Activated T-helper 1 cell treated with Interleukin-2 at 50 U/mL for 16 hours (primary cell): Measurements from ENCODE around the gene JAKMIP1.

ENCODE experiments used
- DNase-seq: peaks from one replicate; pipeline ENCODE4 v3.0.0-alpha.2; 2020; ENCODE audit warnings: low read depth

The JAKMIP1 gene

DNA sequence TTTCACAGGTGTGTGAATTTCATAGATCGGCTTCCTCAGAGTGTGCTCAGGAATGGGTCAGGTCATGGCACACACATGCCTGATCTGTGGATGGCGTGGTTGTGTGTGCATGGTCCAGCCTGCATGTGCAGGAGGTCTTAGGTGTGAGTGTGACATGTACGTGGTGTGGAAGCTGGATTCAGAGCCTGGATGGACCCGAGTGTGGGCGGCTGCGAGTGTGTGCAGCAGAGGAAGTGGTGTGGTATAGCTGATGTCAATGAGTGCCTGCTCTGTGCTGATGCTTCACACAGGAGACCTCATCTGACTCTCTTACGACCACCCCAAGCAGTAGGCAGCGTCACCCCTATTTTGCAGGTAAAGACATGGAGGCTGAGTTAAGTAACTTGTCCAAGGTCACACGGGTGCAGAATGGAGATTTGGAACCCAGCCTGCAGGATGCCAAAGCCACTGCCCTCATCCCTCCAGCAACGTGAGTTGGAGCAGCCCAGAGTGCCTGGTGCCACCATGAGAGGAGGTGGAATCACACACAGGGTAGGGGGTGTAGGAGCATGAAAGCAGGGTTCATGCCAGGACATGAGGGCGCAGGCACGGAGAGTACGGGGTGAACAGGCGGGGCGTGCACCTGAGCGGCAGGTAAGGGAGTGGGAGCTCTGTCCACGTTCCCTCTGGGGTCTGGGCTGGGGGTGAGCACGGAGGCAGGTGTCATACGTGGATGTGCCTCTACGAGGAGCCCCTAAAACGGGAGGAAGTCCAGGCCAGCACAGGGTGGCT lies 157.9 kb downstream of the JAKMIP1 start:
- DNase-seq = no peak

DNA sequence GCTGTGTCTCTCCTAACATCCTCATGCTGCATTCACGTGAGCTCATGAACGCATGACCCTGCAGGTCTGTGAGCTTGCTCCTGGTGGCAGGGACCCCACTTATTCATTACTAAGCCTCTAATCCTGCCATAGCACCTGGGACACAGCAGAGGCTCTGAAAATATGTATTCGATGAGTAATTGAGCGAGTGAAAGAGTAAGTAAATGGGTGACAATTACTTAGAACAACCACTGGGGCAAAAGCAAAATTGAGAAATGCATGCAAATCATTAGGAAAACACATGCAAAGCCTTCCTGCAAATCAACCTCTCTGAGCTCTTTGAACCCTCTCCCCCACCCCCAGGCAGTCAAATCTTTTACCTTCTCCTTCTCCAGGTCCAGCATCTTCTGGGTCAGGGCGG lies 158.5 kb downstream of the JAKMIP1 start:
- no peak for DNase-seq

DNA sequence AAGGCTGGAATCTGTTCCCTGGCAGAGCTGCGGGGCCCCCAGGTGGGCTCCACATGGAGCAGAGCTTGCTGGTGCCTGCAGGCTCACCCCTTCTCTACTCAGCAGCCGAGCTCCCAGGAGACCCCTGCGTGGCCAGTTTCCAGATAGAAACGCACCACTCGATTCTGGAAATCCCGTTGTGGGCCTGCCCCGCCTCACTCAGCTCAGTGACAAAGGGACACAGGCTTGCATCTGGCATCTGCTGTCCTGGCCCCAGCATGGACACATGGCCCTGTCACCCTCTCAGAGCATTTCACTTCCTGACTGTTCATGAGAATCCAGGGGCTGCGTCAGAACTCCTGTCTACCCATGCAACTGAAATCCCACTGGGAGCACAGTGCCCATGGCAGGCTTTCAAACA lies 161.6 kb downstream of the JAKMIP1 start:
- no peak for DNase-seq

DNA sequence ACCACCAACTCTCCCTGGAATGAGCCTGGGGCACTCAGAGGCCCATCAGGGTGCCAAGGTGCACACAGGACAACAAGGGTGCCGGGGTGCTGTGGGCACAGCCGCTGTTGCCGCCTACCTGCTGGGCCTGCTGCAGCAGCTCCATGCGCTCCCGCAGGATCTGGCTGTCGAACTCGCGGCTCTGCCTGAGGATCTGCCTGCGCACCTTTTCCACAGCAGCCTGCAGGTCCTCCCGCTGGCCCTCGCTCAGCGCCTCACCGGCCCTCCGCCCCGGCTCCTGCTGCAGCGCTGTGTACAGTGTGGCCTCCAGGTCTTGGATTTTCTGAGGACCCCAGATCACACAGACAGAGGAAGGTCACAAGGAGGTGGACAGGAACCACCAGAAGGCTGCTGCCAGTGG lies 164.6 kb downstream of the JAKMIP1 start:
- no peak for DNase-seq

- DNase-seq = no peak
Observed at GRCh38 chr4:6033381-6033780, 167.0 kb downstream of the JAKMIP1 start.

DNA sequence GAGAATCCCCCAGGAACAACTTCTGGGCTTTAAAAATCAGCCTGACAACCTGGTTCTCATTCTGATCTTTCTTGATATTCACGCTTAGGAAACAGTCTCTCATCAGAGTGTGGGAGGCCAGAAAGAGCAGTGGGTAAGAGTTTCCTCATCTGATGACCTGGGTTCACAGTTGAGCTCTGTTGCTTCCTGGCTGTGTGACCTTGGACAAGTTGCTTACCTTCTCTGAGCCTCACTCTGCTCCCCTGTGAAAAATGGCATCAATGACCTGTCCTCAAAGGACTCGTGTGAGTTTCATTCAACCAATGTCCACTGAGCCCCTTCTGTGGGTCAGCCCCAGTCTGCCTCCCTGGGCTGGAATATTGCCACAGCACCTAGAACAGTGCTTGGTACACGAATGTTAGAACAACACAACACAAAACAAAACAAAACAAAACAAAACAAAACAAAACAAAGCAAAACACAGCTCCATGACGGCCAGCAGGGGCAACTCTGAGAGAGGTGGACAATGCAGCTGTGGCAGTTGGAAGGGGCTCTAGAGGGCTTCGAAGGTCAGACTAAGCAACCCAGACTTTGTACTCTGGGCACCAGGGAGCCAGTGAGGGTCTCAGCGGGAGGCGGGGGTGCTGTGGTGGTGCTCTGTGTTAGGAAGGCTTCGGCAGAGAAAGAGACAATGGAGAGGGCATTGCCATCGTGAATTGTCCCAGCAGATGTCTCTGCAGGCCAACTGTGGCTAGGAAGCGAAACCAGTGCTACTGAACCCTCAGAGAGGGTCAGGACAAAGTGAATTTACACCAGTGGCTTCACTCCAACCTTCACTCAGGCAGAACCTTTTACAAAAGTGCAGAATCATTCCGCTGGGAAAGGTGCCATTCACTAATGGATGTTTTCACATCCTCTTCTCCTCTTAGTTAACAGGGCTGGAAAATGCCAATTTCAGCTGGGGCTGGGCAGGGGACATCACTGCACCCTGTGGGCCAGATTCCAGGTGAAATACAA lies 167.8 kb downstream of the JAKMIP1 start:
- no peak for DNase-seq

DNA sequence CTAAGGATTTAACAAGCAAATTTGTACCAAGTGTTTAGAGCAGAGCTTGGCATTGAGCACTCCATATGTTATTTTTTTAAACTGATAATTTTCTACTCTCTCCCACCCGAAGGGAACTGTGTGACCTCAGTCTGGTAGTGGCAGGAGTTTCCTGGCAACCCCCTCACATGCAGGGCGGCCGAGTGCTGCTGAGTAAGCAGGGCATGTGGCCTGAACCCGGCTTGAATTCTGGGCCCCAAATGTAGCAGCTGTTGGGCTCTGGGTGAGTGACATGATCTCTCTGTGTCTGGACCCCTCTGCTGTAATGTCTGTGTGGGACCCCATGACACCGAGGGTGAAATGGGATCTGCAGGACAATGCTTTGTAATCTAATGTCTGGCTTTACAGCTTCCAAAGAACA lies 168.5 kb downstream of the JAKMIP1 start:
- no peak for DNase-seq

GRCh38 chr4:6030679-6031078 lies 169.7 kb downstream of the JAKMIP1 start:
- no peak for DNase-seq

GRCh38 chr4:6029254-6029653 lies 171.1 kb downstream of the JAKMIP1 start:
- DNase-seq = no peak

GRCh38 chr4:6028168-6028567 lies 172.2 kb downstream of the JAKMIP1 start:
- no peak for DNase-seq

GRCh38 chr4:6027392-6027791 lies 173.0 kb downstream of the JAKMIP1 start:
- DNase-seq = no peak

DNA sequence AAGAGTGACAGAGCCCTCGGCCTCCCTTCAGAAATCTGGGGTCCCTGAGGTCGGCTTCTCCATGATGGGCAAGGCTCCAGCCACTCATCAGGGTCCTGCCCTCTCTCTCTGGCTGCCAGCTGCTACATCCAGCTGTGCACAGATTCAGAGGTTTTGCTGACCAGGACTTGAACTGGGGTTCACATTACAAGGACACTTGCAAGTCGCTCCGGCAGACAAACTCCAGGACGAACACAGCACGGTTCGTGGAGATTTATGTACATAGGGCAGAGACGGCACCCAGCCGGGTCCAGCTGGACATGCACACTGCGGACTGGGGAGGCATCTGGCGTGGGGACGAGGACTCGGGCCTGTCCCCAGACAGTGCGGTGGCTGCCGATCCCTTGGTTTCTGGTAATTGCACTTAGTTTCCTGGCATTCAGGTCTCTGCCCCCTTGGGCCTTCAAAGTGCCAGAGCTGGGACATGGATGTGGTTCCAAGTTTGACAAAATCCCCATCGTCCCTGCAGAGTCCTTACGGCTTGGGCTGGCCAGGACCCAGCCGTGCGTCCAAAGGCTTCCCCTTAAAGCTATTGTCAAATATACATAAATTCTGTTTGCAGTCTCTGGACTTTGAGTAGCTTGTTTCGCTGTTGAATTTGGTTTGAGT lies 175.9 kb downstream of the JAKMIP1 start:
- DNase-seq = no peak

- no peak for DNase-seq
Observed at GRCh38 chr4:6023731-6024130, 176.6 kb downstream of the JAKMIP1 start.

DNA sequence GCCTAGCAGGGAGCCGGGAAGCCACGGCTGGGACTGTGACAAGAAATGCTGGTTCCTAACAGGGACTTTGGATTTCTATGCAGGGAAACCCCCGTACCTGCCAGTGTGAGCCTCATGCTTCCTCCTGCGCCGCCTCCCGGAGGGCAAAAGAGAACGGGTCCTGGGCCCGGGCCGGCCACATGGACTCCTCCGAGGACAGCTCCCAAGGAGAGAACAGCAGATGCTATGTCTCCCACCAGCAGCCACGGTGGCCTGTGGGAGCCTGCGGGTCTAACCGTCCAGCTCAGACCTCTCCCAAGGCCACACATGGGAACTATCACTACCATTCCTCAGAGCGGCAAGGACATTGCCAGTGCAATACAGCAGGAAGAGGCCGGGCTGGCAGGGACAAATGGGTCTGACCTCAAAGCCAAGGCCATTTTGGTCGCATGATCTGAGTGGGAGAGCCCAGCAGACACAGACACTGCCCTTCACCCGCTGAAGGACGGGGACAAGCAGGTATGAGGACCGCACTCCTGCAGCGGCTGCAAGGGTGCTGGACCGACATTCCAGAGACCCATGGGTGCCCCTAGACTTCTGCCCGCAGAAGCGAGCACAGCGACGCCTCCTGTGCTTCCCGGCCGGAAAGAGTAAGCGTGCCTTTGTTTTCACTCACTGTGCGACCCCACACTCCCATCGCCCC lies 177.6 kb downstream of the JAKMIP1 start:
- DNase-seq = no peak

DNA sequence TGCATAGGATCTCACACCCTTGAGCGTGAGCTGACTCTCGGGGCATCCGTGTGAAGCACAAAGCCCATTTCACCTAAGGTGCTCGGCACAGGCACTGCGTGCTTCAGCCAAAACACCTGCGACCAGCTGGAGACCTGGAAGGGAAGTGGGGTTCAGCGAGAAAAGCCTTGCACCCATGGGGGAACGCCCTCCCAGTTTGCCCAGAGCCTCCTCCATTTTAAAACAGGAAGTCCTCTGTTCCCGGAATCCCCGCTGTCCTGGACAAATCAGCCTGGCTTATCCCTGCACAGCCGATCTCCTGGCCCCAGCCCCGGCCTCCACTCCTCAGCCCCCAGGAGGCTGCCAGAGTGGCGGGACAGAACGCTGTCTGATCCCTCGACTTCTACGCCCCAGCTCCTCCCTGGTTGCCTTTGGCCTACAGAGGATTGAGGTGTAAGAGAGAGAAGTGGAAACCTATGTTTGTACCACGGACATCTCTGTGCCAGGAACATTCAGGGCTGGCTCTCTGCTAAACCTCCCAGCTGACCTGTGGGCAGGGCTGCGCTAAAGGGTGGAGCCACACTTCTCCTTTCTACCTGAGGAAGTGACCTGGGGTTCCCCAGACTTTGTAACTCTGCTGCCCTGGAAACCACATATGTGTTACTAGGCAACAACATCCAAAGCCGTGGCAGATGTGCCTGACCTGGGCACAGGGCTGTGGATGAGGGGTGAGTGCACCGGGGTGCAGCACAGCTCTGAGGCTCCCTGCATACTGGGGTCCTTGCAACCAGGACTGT lies 178.3 kb downstream of the JAKMIP1 start:
- DNase-seq = no peak

DNA sequence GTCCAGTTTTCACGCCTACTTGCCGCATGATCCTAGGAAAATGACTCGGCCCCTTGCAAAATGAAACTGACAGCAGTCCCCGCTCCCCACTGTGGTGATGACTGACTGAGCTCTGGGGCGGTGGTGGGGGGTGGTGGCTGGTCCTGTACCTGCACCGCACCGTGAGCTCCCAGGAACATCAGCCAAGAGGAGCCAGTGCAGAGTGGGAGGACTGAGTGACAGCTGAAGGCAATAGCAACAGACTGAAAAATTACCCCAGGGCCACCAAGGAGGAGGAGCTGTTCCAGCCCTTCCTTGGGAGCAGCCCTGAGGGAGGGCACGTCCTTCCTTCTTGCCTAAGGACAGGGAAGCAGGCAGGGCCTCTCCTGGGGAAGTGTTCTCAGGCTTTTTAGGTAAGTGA lies 179.7 kb downstream of the JAKMIP1 start:
- DNase-seq = no peak

- DNase-seq = no peak
Observed at GRCh38 chr4:6019316-6020263, 180.8 kb downstream of the JAKMIP1 start.

DNA sequence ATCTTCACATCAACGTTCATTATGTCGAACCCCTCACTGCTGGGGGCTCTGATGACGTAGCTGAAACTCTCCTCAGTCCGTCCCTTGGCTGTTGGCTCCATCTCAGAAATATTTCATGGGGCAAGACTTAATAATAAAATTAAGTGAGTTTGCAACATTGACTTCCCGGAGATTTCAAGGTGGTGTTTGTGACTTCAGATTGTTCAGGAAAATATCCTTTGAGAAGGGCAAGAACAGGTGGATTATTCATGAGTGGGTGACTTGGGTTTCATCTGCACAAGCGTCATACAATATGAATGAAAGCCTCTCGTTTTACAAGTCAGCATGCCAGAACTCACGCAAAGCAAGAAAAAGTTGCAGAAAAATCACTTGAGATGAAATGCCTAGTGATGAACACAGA lies 182.0 kb downstream of the JAKMIP1 start, which contains the start of gene C4orf50:
C4orf50 (minus strand) TSS at position 101 of the 400 bp plus-strand sequence.
- DNase-seq = no peak

- no peak for DNase-seq
Observed at GRCh38 chr4:6017800-6018199, 182.5 kb downstream of the JAKMIP1 start.

GRCh38 chr4:6017030-6017429 lies 183.3 kb downstream of the JAKMIP1 start:
- DNase-seq = no peak
